ENCODE measurements around the gene TSHZ2.

DNA sequence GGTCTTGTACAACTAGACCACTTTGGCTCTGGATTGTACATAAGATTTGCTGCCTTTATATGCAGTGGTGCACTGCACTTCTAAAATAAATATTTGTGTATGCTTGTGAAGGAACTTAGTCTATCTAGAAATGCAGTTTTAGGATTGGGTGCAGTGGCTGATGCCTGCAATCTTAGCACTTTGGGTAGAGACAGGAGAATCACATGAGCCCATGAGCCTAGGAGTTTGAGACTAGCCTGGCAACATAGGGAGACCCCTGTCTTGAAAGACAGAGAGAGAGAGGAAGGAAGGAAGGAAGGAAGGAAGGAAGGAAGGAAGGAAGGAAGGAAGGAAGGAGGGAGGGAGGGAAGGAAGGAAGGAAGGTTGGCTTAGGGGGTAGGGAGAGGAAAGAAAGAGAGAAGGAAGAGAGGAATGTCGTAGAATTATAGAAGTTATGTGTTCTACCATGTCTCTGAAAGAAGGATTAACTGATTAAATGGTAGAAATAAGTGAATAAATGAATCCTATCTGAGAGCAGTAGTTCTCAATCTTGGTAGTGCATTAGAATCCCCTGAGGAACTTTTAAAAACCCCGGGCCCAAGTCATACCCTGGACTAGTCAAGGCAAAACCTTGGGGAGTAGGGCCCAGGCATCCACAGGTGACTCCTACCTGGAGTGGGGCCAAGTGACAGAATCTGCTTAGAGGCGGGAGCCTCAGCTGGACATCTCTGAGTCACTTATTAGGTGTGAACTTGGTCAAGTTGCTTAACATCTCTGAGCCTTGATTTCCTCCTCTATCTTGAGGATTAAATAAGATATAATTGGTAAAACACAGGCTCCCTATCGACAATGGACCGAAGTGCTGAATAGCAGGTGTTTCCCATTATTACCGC, 491.2 kb downstream of the TSHZ2 start:
- TF ChIP-seq CEBPB (IDR thresholded peaks at IDR 0.05) = no peak
- TF ChIP-seq TCF12 (IDR thresholded peaks at IDR 0.05; ENCODE audit: low read depth) = no peak
- TF ChIP-seq TEAD4 (IDR thresholded peaks at IDR 0.05) = no peak
- TF ChIP-seq, protein P1, sequence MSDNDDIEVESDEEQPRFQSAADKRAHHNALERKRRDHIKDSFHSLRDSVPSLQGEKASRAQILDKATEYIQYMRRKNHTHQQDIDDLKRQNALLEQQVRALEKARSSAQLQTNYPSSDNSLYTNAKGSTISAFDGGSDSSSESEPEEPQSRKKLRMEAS (IDR thresholded peaks at IDR 0.05) = no peak

Measured in Ishikawa (cell line).